ENCODE results near the gene ZNF219.

The ZNF219 gene

GRCh38 chr14:21056520-21057163 is 41.8 kb downstream of the ZNF219 start:
- H3K4me1 Mint-ChIP-seq (ENCODE audit: low read depth) = no peaks in the 10 kb centered on the region
- H3K36me3 Mint-ChIP-seq (ENCODE audit: low read depth) = no peaks in the 10 kb centered on the region
- H3K4me3 Mint-ChIP-seq = no peak overlapping the region
- no peaks in the 10 kb centered on the region for H3K9me3 Mint-ChIP-seq
- H3K27ac Mint-ChIP-seq = no peak overlapping the region
- H3K27me3 Mint-ChIP-seq (ENCODE audit: low read depth) = peaks cover 16% of the 10 kb centered on the region

- peaks cover 8% of the 10 kb centered on the region for H3K27me3 Mint-ChIP-seq (ENCODE audit: low read depth)
- H3K27ac Mint-ChIP-seq = no peak overlapping the region
- H3K4me3 Mint-ChIP-seq = no peak overlapping the region
- no peaks in the 10 kb centered on the region for H3K9me3 Mint-ChIP-seq
- no peaks in the 10 kb centered on the region for H3K4me1 Mint-ChIP-seq (ENCODE audit: low read depth)
- no peaks in the 10 kb centered on the region for H3K36me3 Mint-ChIP-seq (ENCODE audit: low read depth)
These were observed 42.9 kb downstream of the ZNF219 start for GRCh38 chr14:21055432-21056117.

- peaks cover 4% of the 10 kb centered on the region for H3K27me3 Mint-ChIP-seq (ENCODE audit: low read depth)
- H3K9me3 Mint-ChIP-seq = no peaks in the 10 kb centered on the region
- H3K4me3 Mint-ChIP-seq = no peak overlapping the region
- no peaks in the 10 kb centered on the region for H3K36me3 Mint-ChIP-seq (ENCODE audit: low read depth)
- H3K4me1 Mint-ChIP-seq (ENCODE audit: low read depth) = no peaks in the 10 kb centered on the region
- no peak overlapping the region for H3K27ac Mint-ChIP-seq
These were observed 43.7 kb downstream of the ZNF219 start for GRCh38 chr14:21054768-21055145.

- peaks cover 6% of the 10 kb centered on the region for H3K27me3 Mint-ChIP-seq (ENCODE audit: low read depth)
- H3K4me1 Mint-ChIP-seq (ENCODE audit: low read depth) = no peaks in the 10 kb centered on the region
- no peak overlapping the region for H3K4me3 Mint-ChIP-seq
- H3K9me3 Mint-ChIP-seq = no peaks in the 10 kb centered on the region
- no peak overlapping the region for H3K27ac Mint-ChIP-seq
- H3K36me3 Mint-ChIP-seq (ENCODE audit: low read depth) = no peaks in the 10 kb centered on the region
These were observed 44.2 kb downstream of the ZNF219 start for GRCh38 chr14:21054123-21054767.

- no peak overlapping the region for H3K4me3 Mint-ChIP-seq
- no peaks in the 10 kb centered on the region for H3K9me3 Mint-ChIP-seq
- peaks cover 8% of the 10 kb centered on the region for H3K27me3 Mint-ChIP-seq (ENCODE audit: low read depth)
- H3K4me1 Mint-ChIP-seq (ENCODE audit: low read depth) = no peaks in the 10 kb centered on the region
- no peaks in the 10 kb centered on the region for H3K36me3 Mint-ChIP-seq (ENCODE audit: low read depth)
- no peak overlapping the region for H3K27ac Mint-ChIP-seq
These were observed 45.0 kb downstream of the ZNF219 start for GRCh38 chr14:21053184-21054122.

GRCh38 chr14:21050597-21050996 is 47.9 kb downstream of the ZNF219 start:
- H3K4me3 Mint-ChIP-seq = no peak overlapping the region
- H3K27me3 Mint-ChIP-seq (ENCODE audit: low read depth) = peaks cover 11% of the 10 kb centered on the region
- H3K4me1 Mint-ChIP-seq (ENCODE audit: low read depth) = no peaks in the 10 kb centered on the region
- no peaks in the 10 kb centered on the region for H3K9me3 Mint-ChIP-seq
- H3K27ac Mint-ChIP-seq = no peak overlapping the region
- no peaks in the 10 kb centered on the region for H3K36me3 Mint-ChIP-seq (ENCODE audit: low read depth)

GRCh38 chr14:21049271-21049673 is 49.2 kb downstream of the ZNF219 start:
- Mint-ChIP-seq H3K36me3 (ENCODE audit: low read depth) (no peaks in the 10 kb centered on the region), H3K4me1 (ENCODE audit: low read depth) (no peaks in the 10 kb centered on the region), H3K4me3 (no peak overlapping the region), H3K27ac (no peak overlapping the region), H3K9me3 (no peaks in the 10 kb centered on the region), H3K27me3 (ENCODE audit: low read depth) (peaks cover 24% of the 10 kb centered on the region)

GRCh38 chr14:21048638-21049037 is 49.8 kb downstream of the ZNF219 start:
- Mint-ChIP-seq H3K36me3 (ENCODE audit: low read depth) (no peaks in the 10 kb centered on the region), H3K27me3 (ENCODE audit: low read depth) (peaks cover 24% of the 10 kb centered on the region), H3K27ac (no peak overlapping the region), H3K4me1 (ENCODE audit: low read depth) (no peaks in the 10 kb centered on the region), H3K4me3 (no peak overlapping the region), H3K9me3 (no peaks in the 10 kb centered on the region)

- H3K4me3 Mint-ChIP-seq = no peak overlapping the region
- H3K9me3 Mint-ChIP-seq = no peaks in the 10 kb centered on the region
- H3K27ac Mint-ChIP-seq = no peak overlapping the region
- H3K36me3 Mint-ChIP-seq (ENCODE audit: low read depth) = no peaks in the 10 kb centered on the region
- no peaks in the 10 kb centered on the region for H3K4me1 Mint-ChIP-seq (ENCODE audit: low read depth)
- peaks cover 28% of the 10 kb centered on the region for H3K27me3 Mint-ChIP-seq (ENCODE audit: low read depth)
These were observed 51.1 kb downstream of the ZNF219 start for GRCh38 chr14:21047378-21047781.

- no peaks in the 10 kb centered on the region for H3K4me1 Mint-ChIP-seq (ENCODE audit: low read depth)
- H3K9me3 Mint-ChIP-seq = no peaks in the 10 kb centered on the region
- H3K36me3 Mint-ChIP-seq (ENCODE audit: low read depth) = no peaks in the 10 kb centered on the region
- H3K4me3 Mint-ChIP-seq = no peak overlapping the region
- peaks cover 28% of the 10 kb centered on the region for H3K27me3 Mint-ChIP-seq (ENCODE audit: low read depth)
- no peak overlapping the region for H3K27ac Mint-ChIP-seq
These were observed 54.4 kb downstream of the ZNF219 start for GRCh38 chr14:21043974-21044618.

GRCh38 chr14:21043387-21043973 is 55.0 kb downstream of the ZNF219 start:
- Mint-ChIP-seq H3K4me3 (no peak overlapping the region), H3K27ac (no peak overlapping the region), H3K27me3 (ENCODE audit: low read depth) (peaks cover 28% of the 10 kb centered on the region), H3K9me3 (no peaks in the 10 kb centered on the region), H3K36me3 (ENCODE audit: low read depth) (no peaks in the 10 kb centered on the region), H3K4me1 (ENCODE audit: low read depth) (no peaks in the 10 kb centered on the region)

GRCh38 chr14:21042918-21043317 is 55.5 kb downstream of the ZNF219 start:
- Mint-ChIP-seq H3K9me3 (no peaks in the 10 kb centered on the region), H3K4me1 (ENCODE audit: low read depth) (no peaks in the 10 kb centered on the region), H3K4me3 (no peak overlapping the region), H3K27me3 (ENCODE audit: low read depth) (peaks cover 28% of the 10 kb centered on the region), H3K36me3 (ENCODE audit: low read depth) (no peaks in the 10 kb centered on the region), H3K27ac (no peak overlapping the region)

GRCh38 chr14:21041676-21042433 is 56.6 kb downstream of the ZNF219 start, which contains the start of gene RNASE7:
Gene RNASE7, plus strand, starts transcription at chr14:21042362. Its CDS starts 631 bp downstream, at chr14:21042993.
- H3K4me3 Mint-ChIP-seq = no peak within 1 kb of the TSS
- no peaks in the 10 kb centered on the region for H3K4me1 Mint-ChIP-seq (ENCODE audit: low read depth)
- H3K36me3 Mint-ChIP-seq (ENCODE audit: low read depth) = no peaks in the 10 kb centered on the region
- H3K27ac Mint-ChIP-seq = no peak within 1 kb of the TSS
- no peaks in the 10 kb centered on the region for H3K9me3 Mint-ChIP-seq
- peaks cover 28% of the 10 kb centered on the region for H3K27me3 Mint-ChIP-seq (ENCODE audit: low read depth)
